Astrocyte (in vitro differentiated cells and primary cell): ENCODE data around the gene TP73.

Experiments
- EZH2 ChIP-seq: IDR thresholded peaks from 2 replicates; pipeline ENCODE4 v1.6.1; 2012; ENCODE audit warnings: mild to moderate bottlenecking, low read length, inconsistent platforms; ENCODE audit not compliant: insufficient read depth
- TF ChIP-seq, protein P1 (sequence below): IDR thresholded peaks from 2 replicates; pipeline ENCODE4 v1.5.1; 2011; ENCODE audit warnings: low read depth, mild to moderate bottlenecking, inconsistent platforms, low read length, moderate library complexity; ENCODE audit not compliant: insufficient read depth

DNA sequence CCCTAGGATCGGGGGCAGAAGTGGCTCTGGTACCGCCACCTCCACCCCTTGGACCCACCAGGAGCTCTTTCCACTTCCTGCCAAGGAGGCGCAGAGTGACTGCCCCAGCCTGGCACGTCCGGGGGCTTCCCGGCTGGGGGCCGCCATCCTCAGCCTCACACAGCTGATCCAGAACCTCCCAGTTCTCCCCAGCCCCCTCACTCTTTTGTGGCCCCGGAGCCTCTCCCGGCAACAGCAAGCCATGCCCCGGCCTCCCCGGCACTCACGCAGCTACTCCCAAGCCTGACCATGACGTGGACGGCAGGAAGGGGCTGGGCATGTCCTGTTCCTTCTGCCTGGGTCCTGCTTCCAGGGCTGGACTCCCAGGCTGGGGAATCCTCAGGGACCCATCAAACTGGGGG is 17.1 kb downstream of the TP73 start:
- TF ChIP-seq, protein P1, sequence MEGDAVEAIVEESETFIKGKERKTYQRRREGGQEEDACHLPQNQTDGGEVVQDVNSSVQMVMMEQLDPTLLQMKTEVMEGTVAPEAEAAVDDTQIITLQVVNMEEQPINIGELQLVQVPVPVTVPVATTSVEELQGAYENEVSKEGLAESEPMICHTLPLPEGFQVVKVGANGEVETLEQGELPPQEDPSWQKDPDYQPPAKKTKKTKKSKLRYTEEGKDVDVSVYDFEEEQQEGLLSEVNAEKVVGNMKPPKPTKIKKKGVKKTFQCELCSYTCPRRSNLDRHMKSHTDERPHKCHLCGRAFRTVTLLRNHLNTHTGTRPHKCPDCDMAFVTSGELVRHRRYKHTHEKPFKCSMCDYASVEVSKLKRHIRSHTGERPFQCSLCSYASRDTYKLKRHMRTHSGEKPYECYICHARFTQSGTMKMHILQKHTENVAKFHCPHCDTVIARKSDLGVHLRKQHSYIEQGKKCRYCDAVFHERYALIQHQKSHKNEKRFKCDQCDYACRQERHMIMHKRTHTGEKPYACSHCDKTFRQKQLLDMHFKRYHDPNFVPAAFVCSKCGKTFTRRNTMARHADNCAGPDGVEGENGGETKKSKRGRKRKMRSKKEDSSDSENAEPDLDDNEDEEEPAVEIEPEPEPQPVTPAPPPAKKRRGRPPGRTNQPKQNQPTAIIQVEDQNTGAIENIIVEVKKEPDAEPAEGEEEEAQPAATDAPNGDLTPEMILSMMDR, result no peak
- TF ChIP-seq EZH2, result no peak
